Smooth muscle cell of the umbilical artery (primary cell): Measurements from ENCODE around the gene COL28A1. TPM values are rescaled to one million over a fixed set of nuclear protein-coding genes. Genes with fewer than 3 reads are reported as not detected.

Experiments used
- total RNA-seq: library from RNA; depleted of rRNA; stranded (reverse); fragments of >200 nt; gene quantifications from 2 replicates; pipeline ENCODE4 v1.2.3, GENCODE V29; 2014

Gene COL28A1
- 0.32 TPM in 1 of 2 replicates, not detected in the other for total RNA-seq

DNA sequence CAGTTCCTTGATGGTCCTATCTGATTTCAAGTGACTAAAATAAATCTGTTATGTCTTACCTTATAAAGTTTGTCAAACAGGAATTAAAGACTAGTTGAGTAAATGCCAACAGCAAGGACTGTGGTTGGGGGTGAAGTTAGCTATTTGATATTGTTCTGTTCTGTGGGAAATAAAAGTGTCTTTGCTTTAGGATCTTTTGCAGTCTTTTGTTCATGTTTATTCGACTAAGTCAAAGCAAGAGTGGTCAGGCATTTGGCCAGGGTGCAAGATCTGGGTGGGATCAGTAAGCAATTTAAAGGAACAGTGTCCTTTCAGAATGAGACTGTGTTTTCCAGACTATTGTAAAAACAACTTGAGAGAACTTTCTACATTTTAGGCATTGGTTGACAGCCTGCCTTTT lies at the start of gene COL28A1:
COL28A1 (minus strand) TSS at position 183 of the 400 bp plus-strand sequence. CDS start 2,998 bp downstream, outside the sequence.

DNA sequence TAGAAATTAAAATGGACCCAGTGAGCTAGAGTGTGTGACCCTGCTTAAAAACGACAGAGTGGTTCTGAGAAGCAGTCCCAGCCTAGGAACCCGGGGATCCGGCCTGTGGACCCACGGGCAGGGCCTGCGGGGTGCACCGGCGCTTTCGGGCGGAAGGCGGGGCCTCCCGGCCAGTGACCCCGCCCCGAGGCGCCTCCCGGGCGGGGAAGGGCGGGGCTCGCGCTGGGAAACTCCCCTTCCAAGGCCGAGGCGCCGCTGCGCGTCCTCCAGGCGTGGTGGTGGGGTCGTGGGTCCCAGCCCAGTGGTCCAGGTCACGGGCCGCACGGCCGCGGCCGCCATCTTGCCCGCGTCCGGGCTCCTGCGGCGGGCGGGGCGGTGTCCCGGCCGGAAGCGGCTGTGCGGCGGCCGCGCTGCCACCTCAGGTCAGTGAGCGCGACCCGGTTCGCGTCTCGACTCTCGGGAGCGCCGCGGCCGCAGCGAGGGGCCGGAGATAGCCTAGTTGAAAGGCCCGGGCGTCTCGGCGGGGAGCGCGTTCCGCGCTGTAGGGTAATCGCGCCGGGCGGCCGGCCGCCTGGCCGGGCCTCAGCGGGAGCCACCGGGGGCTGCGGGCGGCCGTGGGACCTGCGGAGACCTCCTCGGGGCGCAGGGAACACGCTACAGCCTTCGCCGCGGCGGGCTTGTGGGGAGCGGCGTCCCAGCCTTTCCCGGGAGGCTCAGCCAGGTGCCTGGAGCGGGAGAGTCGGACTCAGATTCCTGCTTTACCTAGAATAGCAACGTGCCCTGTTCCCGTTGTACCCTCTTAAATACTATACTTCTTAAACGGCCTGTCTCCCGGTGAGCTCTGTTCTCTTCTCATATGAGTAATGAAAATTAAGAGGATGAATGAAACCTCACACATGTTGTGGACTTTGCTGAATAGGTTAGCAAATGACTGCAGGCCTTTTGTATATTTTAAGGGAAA lies 31.3 kb upstream of the COL28A1 start, which contains the start of gene MIOS:
MIOS (plus strand) TSS at position 234 of the 961 bp plus-strand sequence. CDS start 5,592 bp downstream, outside the sequence.

Other genes starting within 250 kb of the COL28A1 start
- gene MIOS, start 31.0 kb upstream of the COL28A1 start, total RNA-seq, result 32.1 and 40.1 TPM in 2 replicates
- gene UMAD1, start 104.9 kb upstream of the COL28A1 start, total RNA-seq, result 9.9 and 14.0 TPM in 2 replicates
- gene RPA3, start 182.7 kb upstream of the COL28A1 start, total RNA-seq, result 19.6 and 20.4 TPM in 2 replicates